CD14-positive monocyte (primary cell): Measurements from ENCODE around the gene GPD2. TPM values are rescaled to one million over a fixed set of nuclear protein-coding genes. Genes with fewer than 3 reads are reported as not detected.

Experiments used
- DNase-seq, 3 donors: peaks; one replicate each; pipeline ENCODE4 v3.0.0-alpha.2; 2011 to 2022
- H2AFZ ChIP-seq: 2 replicates; pipeline ENCODE4 v1.6.0; 2012; ENCODE audit warnings: mild to moderate bottlenecking, low read depth, low read length, inconsistent platforms; ENCODE audit not compliant: insufficient read depth, poor library complexity, severe bottlenecking
- H3K27ac ChIP-seq, 2 donors: 1 replicate in 1 of 2; 2 replicates in 1 of 2; pipeline ENCODE4 v1.5.1; 2012 to 2013; ENCODE audit warnings: low read length in 2 of 2, control low read depth in 1 of 2, inconsistent platforms in 1 of 2, low read depth in 1 of 2, mild to moderate bottlenecking in 1 of 2
- H3K27me3 ChIP-seq, 2 donors: one replicate each; pipeline versions ENCODE4 v1.6.0 to v1.6.1; 2011 to 2013; ENCODE audit warnings: low read length in 2 of 2; ENCODE audit not compliant: control insufficient read depth in 2 of 2, insufficient read depth in 2 of 2
- H3K36me3 ChIP-seq, 2 donors: replicated peaks in 1 of 2; 1 replicate in 1 of 2; 2 replicates in 1 of 2; pipeline versions ENCODE4 v1.5.1 to v1.6.1; 2012 to 2013; ENCODE audit warnings: low read length in 2 of 2, control low read depth in 1 of 2, inconsistent platforms in 1 of 2, mild to moderate bottlenecking in 1 of 2; ENCODE audit not compliant: insufficient read depth in 2 of 2, control insufficient read depth in 1 of 2
- H3K4me1 ChIP-seq, 2 donors: 1 replicate in 1 of 2; 2 replicates in 1 of 2; pipeline versions ENCODE4 v1.5.1 to v1.6.1; 2012 to 2013; ENCODE audit warnings: low read length in 2 of 2, control low read depth in 1 of 2, inconsistent platforms in 1 of 2, mild to moderate bottlenecking in 1 of 2, moderate library complexity in 1 of 2; ENCODE audit not compliant: insufficient read depth in 2 of 2, control insufficient read depth in 1 of 2
- H3K4me2 ChIP-seq: replicated peaks from 2 replicates; pipeline ENCODE3; 2012; ENCODE audit warnings: low read length, moderate library complexity, mild to moderate bottlenecking; ENCODE audit not compliant: poor library complexity, severe bottlenecking; ENCODE audit errors: extremely low read depth
- H3K4me3 ChIP-seq, 3 experiments: fragments of 200-600 bp in 1 of 3; sonication (generic) in 1 of 3; replicated peaks in 1 of 3; 1 replicate in 2 of 3; 2 replicates in 1 of 3; pipeline ENCODE4 v1.5.1; 2011 to 2013; ENCODE audit warnings: low read length in 3 of 3, mild to moderate bottlenecking in 3 of 3, control low read depth in 2 of 3, low read depth in 2 of 3, inconsistent platforms in 1 of 3, moderate library complexity in 1 of 3
- H3K79me2 ChIP-seq: 2 replicates; pipeline ENCODE4 v1.6.0; 2012; ENCODE audit warnings: mild to moderate bottlenecking, control low read depth, inconsistent platforms, low read length, moderate library complexity; ENCODE audit not compliant: insufficient read depth
- H3K9ac ChIP-seq: 2 replicates; pipeline ENCODE4 v1.6.0; 2017; ENCODE audit warnings: low read length, mild to moderate bottlenecking; ENCODE audit not compliant: insufficient read depth, poor library complexity, severe bottlenecking
- H3K9me3 ChIP-seq, 2 donors: replicated peaks in 1 of 2; 1 replicate in 1 of 2; 2 replicates in 1 of 2; pipeline versions ENCODE4 v1.5.1 to v1.6.1; 2012 to 2013; ENCODE audit warnings: low read length in 2 of 2, control low read depth in 1 of 2; ENCODE audit not compliant: control insufficient read depth in 1 of 2, insufficient read depth in 1 of 2
- H4K20me1 ChIP-seq: 2 replicates; pipeline ENCODE4 v1.6.0; 2012; ENCODE audit warnings: mild to moderate bottlenecking, low read length, control low read depth, moderate library complexity; ENCODE audit not compliant: insufficient read depth
- H3K27ac Mint-ChIP-seq, 7 donors: one replicate each; pipeline ENCODE4 v1.8.0; 2020; ENCODE audit warnings: mild to moderate bottlenecking in 7 of 7, mixed read lengths in 7 of 7, moderate library complexity in 6 of 7, inconsistent platforms in 2 of 7
- H3K27me3 Mint-ChIP-seq, 3 donors: one replicate each; pipeline ENCODE4 v1.8.0; 2021 to 2022; ENCODE audit warnings: low read depth in 3 of 3, mild to moderate bottlenecking in 3 of 3, mixed read lengths in 3 of 3, moderate library complexity in 3 of 3, inconsistent platforms in 1 of 3
- H3K36me3 Mint-ChIP-seq, 2 donors: one replicate each; pipeline ENCODE4 v1.8.0; 2020; ENCODE audit warnings: mixed read lengths in 2 of 2, inconsistent platforms in 1 of 2, mild to moderate bottlenecking in 1 of 2
- H3K4me1 Mint-ChIP-seq: one replicate; pipeline ENCODE4 v1.8.0; 2020; ENCODE audit warnings: mild to moderate bottlenecking, mixed read lengths
- H3K4me3 Mint-ChIP-seq, 2 donors: one replicate each; pipeline ENCODE4 v1.8.0; 2020; ENCODE audit warnings: mild to moderate bottlenecking in 2 of 2, mixed read lengths in 2 of 2, moderate library complexity in 1 of 2
- H3K9me3 Mint-ChIP-seq, 7 donors: one replicate each; pipeline ENCODE4 v1.8.0; 2020 to 2022; ENCODE audit warnings: mixed read lengths in 7 of 7, mild to moderate bottlenecking in 6 of 7, moderate library complexity in 6 of 7, inconsistent platforms in 2 of 7
- WGBS: methylation state at CpG from one replicate; pipeline ENCODE4 v1.1.5; 2013; ENCODE audit warnings: missing lambda C conversion rate; ENCODE audit not compliant: insufficient coverage; 5-methylcytosine and 5-hydroxymethylcytosine counted together
- intact Hi-C, 2 donors: fragments of 100-400 bp; cut with micrococcal nuclease; formaldehyde crosslinking; loops; one replicate each; pipeline versions ENCODE4 v1.15.0 to v1.15.1; 2023
- polyA plus RNA-seq, 3 donors: library from polyadenylated mRNA; depleted of rRNA in 1 of 3; unstranded in 2 of 3; stranded (reverse) in 1 of 3; fragments of 300-500 nt in 2 of 3; fragments of >200 nt in 1 of 3; fragmentation: Illumina TruSeq in 2 of 3; gene quantifications; 1 replicate in 2 of 3; 2 replicates in 1 of 3; pipeline ENCODE4 v1.2.3, GENCODE V29; 2012 to 2021
- TF ChIP-seq, protein P1 (sequence below): fragments of 200-600 bp; IDR thresholded peaks from one replicate; pipeline ENCODE4 v1.8.0; 2022; ENCODE audit warnings: antibody characterized with exemption, mild to moderate bottlenecking

The GPD2 gene
- polyA plus RNA-seq, 3 donors = 13.4 to 17.1 (median 14.5) TPM

DNA sequence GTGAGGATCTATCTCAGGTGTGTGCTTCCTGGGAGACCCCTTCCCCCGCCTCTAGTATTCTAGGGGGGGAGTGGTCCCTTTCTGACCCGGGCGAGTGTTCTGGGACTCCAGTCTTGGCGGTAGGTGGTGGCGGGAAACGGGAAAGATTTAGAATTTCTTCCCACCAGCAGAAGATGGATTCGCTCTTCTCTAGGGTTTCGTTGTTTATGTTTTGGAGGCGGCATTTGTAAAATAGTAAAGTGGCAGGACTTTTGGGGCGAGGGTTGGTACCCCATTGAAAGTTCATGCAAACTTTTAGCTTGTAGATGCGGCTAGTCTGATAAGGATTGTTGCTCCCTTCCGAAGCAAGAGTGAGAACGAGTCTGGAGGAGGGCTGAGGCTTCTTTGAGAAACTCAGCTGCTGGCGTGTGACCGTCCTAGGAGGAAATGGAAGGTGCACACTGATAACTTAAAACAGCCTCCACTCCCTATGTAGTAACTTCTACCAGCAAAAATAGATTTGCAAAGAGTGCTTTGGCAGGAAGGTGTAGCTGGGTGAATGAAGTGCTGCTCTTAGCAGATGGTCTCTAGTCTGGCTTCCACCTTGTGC lies 412 bp downstream of the GPD2 start:
- peak overlapping the region; percentile 96 for H3K4me2 ChIP-seq
- peak overlapping the region; percentile 94 to 95 for H3K4me3 Mint-ChIP-seq
- peaks cover 55% of the 10 kb centered on the region for H3K79me2 ChIP-seq
- peak overlapping the region; percentile 50 to 91 (median 90) for H3K4me3 ChIP-seq
- no peaks in the 10 kb centered on the region for H3K27me3 ChIP-seq
- H3K9me3 ChIP-seq = no peaks in the 10 kb centered on the region
- no peaks in the 10 kb centered on the region for H3K9me3 Mint-ChIP-seq
- no peaks in the 10 kb centered on the region for H3K27me3 Mint-ChIP-seq
- peak overlapping the region; percentile 91 for H3K9ac ChIP-seq
- H3K36me3 Mint-ChIP-seq = peaks cover 18 to 20% of the 10 kb centered on the region in 2 donors
- H3K4me1 ChIP-seq = peaks cover 32 to 50% of the 10 kb centered on the region in 2 donors
- H3K27ac ChIP-seq = peak overlapping the region; percentile 89 to 98
- H4K20me1 ChIP-seq = peaks cover 18% of the 10 kb centered on the region
- peak in 2 of 3 donors; percentile 31 to 34 for DNase-seq
- H3K36me3 ChIP-seq = peaks cover 6 to 16% of the 10 kb centered on the region in 2 donors
- H3K4me1 Mint-ChIP-seq = peaks cover 54% of the 10 kb centered on the region
- peak overlapping the region; percentile 95 to 99 (median 98) for H3K27ac Mint-ChIP-seq
- intact Hi-C loops = loop anchor here (2.0 to 5.0 kb wide), 3 partner anchors 34 to 36 kb away; no protein-coding TSS in a partner anchor
- WGBS = 0% methylated on average over 4 of the region's 15 CpGs
- TF ChIP-seq, protein P1, sequence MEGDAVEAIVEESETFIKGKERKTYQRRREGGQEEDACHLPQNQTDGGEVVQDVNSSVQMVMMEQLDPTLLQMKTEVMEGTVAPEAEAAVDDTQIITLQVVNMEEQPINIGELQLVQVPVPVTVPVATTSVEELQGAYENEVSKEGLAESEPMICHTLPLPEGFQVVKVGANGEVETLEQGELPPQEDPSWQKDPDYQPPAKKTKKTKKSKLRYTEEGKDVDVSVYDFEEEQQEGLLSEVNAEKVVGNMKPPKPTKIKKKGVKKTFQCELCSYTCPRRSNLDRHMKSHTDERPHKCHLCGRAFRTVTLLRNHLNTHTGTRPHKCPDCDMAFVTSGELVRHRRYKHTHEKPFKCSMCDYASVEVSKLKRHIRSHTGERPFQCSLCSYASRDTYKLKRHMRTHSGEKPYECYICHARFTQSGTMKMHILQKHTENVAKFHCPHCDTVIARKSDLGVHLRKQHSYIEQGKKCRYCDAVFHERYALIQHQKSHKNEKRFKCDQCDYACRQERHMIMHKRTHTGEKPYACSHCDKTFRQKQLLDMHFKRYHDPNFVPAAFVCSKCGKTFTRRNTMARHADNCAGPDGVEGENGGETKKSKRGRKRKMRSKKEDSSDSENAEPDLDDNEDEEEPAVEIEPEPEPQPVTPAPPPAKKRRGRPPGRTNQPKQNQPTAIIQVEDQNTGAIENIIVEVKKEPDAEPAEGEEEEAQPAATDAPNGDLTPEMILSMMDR = no peak
- H2AFZ ChIP-seq = peak overlapping the region; percentile 87

DNA sequence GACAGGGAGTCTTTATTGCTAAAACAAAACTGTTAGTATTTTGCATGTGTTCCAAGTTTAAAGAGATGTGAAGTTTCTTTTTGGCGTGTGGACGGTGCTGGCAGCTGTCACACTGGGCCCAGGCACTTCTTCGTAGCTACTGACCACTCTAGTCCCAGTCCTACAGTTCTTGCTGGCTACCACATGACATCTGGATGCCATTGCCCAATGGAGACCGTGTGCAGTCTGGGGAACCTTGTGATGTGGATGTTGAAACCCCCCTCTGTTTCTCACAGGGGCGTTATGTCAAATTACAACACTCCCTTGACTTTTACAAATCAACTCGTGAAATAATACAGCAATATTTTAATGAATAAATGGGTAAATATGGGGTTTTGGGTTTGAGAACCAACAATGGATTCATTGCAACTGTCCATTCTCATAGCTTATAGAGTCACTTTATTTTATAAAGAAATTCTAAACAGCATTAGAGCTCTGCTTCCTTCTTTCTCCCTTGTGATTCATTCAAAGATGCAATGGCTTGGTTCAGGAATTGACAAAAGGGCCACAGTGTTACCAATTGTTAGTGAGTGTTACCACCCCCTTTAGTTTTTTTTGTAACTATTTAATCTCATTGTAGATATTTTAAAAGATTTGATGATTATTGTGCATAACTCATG lies 1.2 kb downstream of the GPD2 start:
- Histone ChIP-seq H4K20me1 (peaks cover 18% of the 10 kb centered on the region), H3K27me3 (no peaks in the 10 kb centered on the region), H3K27ac (peak overlapping the region; percentile 89 to 98), H3K4me3 (peak overlapping the region; percentile 50 to 91 (median 90)), H3K9ac (peak overlapping the region; percentile 91), H3K36me3 (peaks cover 7 to 21% of the 10 kb centered on the region in 2 donors), H3K4me1 (peaks cover 27 to 42% of the 10 kb centered on the region in 2 donors), H3K79me2 (peaks cover 63% of the 10 kb centered on the region), H3K9me3 (no peaks in the 10 kb centered on the region), H2AFZ (peak overlapping the region; percentile 87), H3K4me2 (peak overlapping the region; percentile 96)
- TF ChIP-seq, protein P1 = no peak
- intact Hi-C loops = loop anchor here (2.0 to 5.0 kb wide), 3 partner anchors 35 kb away; no protein-coding TSS in a partner anchor
- H3K4me1 Mint-ChIP-seq = peaks cover 53% of the 10 kb centered on the region
- no peaks in the 10 kb centered on the region for H3K27me3 Mint-ChIP-seq
- peak; percentile 88 to 90 (median 89) for DNase-seq
- peak overlapping the region; percentile 95 to 99 (median 98) for H3K27ac Mint-ChIP-seq
- H3K4me3 Mint-ChIP-seq = peak overlapping the region; percentile 94 to 95
- peaks cover 19 to 21% of the 10 kb centered on the region in 2 donors for H3K36me3 Mint-ChIP-seq
- WGBS = 0% methylated on average over 2 of the region's 6 CpGs
- no peaks in the 10 kb centered on the region for H3K9me3 Mint-ChIP-seq
